ENCODE data around the gene UBL4B. TPM values are rescaled to one million over a fixed set of nuclear protein-coding genes. Genes with fewer than 3 reads are reported as not detected.

UBL4B gene
- total and polyA plus RNA-seq, 9 donors, result 0.31 TPM; not detected in 8

GRCh38 chr1:110065841-110066240 is 46.4 kb upstream of the UBL4B start:
- Histone ChIP-seq H3K4me3 (no peak overlapping the region), H3K27me3 (peaks cover 10% of the 10 kb centered on the region), H3K9me3 (peaks cover 0 to 5% of the 10 kb centered on the region in 2 donors), H3K27ac (no peak overlapping the region), H3K4me1 (ENCODE audit: insufficient read depth) (no peaks in the 10 kb centered on the region), H3K36me3 (no peaks in the 10 kb centered on the region)
- WGBS, 3 donors, result 87 to 100% (median 92%) methylated on average over 5 of the region's 5 CpGs
- no peak for DNase-seq
- no peak for TF ChIP-seq CTCF (IDR thresholded peaks at IDR 0.05)
- no peak for TF ChIP-seq EP300 (IDR thresholded peaks at IDR 0.05)
- no peak for TF ChIP-seq POLR2A (IDR thresholded peaks at IDR 0.05)
- intact Hi-C loops (cut with DNase I), result no loop called here

GRCh38 chr1:110067479-110067892 is 44.8 kb upstream of the UBL4B start:
- DNase-seq, result no peak
- Histone ChIP-seq H3K36me3 (no peaks in the 10 kb centered on the region), H3K27me3 (peaks cover 10% of the 10 kb centered on the region), H3K9me3 (peaks cover 0 to 5% of the 10 kb centered on the region in 2 donors), H3K27ac (no peak overlapping the region), H3K4me3 (no peak overlapping the region), H3K4me1 (ENCODE audit: insufficient read depth) (no peaks in the 10 kb centered on the region)
- TF ChIP-seq POLR2A (IDR thresholded peaks at IDR 0.05), result no peak
- no peak for TF ChIP-seq CTCF (IDR thresholded peaks at IDR 0.05)
- TF ChIP-seq EP300 (IDR thresholded peaks at IDR 0.05), result no peak
- intact Hi-C loops (cut with DNase I), result no loop called here
- WGBS, 3 donors, result 79 to 90% (median 88%) methylated on average over 23 of the region's 23 CpGs

GRCh38 chr1:110067893-110068645 is 44.2 kb upstream of the UBL4B start:
- intact Hi-C loops (cut with DNase I), result no loop called here
- H3K36me3 ChIP-seq, result no peaks in the 10 kb centered on the region
- H3K4me3 ChIP-seq, result no peak overlapping the region
- 28 to 46% (median 43%) methylated on average over 57 to 68 of the region's 68 CpGs for WGBS, 3 donors
- TF ChIP-seq CTCF (IDR thresholded peaks at IDR 0.05) (no peak), EP300 (IDR thresholded peaks at IDR 0.05) (no peak), POLR2A (IDR thresholded peaks at IDR 0.05) (no peak)
- H3K27ac ChIP-seq, result no peak overlapping the region
- H3K27me3 ChIP-seq, result peaks cover 10% of the 10 kb centered on the region
- no peak for DNase-seq
- H3K4me1 ChIP-seq (ENCODE audit: insufficient read depth), result no peaks in the 10 kb centered on the region
- peaks cover 0 to 5% of the 10 kb centered on the region in 2 donors for H3K9me3 ChIP-seq

GRCh38 chr1:110068646-110069403 is 43.4 kb upstream of the UBL4B start:
- 21 to 23% (median 21%) methylated on average over 67 to 68 of the region's 68 CpGs for WGBS, 3 donors
- no peak for DNase-seq
- no peaks in the 10 kb centered on the region for H3K4me1 ChIP-seq (ENCODE audit: insufficient read depth)
- peaks cover 10% of the 10 kb centered on the region for H3K27me3 ChIP-seq
- H3K9me3 ChIP-seq, result peaks cover 0 to 5% of the 10 kb centered on the region in 2 donors
- TF ChIP-seq EP300 (IDR thresholded peaks at IDR 0.05), result no peak
- no peak for TF ChIP-seq POLR2A (IDR thresholded peaks at IDR 0.05)
- TF ChIP-seq CTCF (IDR thresholded peaks at IDR 0.05), result no peak
- H3K4me3 ChIP-seq, result no peak overlapping the region
- intact Hi-C loops (cut with DNase I), result no loop called here
- H3K36me3 ChIP-seq, result no peaks in the 10 kb centered on the region
- no peak overlapping the region for H3K27ac ChIP-seq

All from ovary (tissue), 9 donors.